Vein endothelial cell (primary cell): ENCODE data around the gene ABCD4. TPM values are rescaled to one million over a fixed set of nuclear protein-coding genes. Genes with fewer than 3 reads are reported as not detected.

ENCODE experiments used
- total RNA-seq: library from RNA; depleted of rRNA; stranded (reverse); fragments of >200 nt; gene quantifications from 2 replicates; pipeline ENCODE4 v1.2.3, GENCODE V29; 2012

Gene ABCD4
- 44.0 and 49.3 TPM in 2 replicates for total RNA-seq

DNA sequence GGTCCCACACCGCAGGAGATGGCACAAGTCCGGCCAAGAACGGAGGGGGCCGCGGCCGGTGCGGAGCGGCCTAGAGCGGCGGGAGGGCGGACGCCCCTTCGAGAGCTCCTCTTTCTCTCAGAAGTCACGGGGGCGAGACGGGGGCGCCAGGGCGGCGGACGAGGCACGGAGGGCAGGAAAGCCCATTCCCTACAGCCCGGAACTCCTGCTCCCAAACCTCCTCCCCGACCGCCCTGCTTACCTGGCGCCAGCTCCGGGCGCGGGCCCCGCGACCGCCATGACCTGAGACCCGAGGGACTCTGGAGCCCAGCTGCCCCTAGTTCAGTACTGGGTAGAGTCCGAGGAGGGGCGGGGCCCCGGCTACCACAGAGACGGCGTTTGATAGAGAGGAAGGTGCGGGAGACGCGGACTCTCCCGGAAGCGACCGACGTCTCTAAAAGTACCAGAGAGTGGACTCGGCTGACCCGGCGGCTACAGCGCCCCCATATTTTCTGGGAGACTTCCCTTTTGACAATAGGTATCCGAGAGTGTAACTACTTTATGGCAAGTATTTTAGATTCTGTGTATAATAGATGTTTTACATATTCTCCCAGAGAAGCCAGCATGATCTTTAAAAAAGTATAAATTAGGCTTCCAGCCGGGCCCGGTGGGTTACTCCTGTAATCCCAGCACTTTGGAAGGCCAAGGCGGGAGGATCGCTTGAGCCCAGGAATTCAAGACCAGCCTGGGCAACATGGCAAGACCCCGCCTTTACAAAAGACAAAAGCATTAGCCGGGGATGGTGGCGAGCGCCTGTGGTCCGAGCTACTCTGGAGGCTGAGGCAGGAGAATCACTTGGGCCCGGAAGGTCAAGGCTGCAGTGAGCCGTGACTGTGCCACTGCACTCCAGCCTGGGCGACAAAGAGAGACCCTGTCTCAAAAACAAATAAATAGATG lies at the start of gene ABCD4:
Gene ABCD4, minus strand, starts transcription at position 301 of the 936 bp plus-strand sequence. Its CDS starts 22 bp downstream, at position 279.

DNA sequence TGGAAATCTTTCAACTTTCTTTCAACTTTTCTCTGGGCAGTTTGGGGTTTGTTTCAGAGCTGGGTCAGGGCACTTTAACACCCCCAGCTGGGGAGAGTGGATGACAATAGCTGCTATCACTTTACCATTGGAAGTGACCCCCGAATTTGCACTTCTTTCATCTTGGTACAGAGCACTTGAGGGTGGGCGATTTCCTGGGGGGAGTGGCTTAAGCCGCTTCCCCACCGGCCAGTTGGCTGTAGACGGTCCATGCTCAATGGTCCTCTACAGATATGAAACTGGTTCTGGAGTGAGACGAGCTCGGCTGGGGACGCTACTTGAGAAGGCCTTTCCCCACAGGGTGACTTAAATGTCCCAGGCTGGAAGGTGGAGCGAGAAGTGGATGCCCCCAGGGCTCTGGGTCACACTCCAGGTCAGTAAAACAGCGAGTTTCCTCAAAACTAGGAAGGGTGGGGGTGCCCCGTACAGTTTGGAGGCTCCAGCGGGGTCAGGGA lies 45.6 kb upstream of the ABCD4 start, which contains the start of gene VRTN:
Gene VRTN, plus strand, starts transcription at position 231 of the 494 bp plus-strand sequence. CDS start 8,313 bp downstream, outside the sequence.

DNA sequence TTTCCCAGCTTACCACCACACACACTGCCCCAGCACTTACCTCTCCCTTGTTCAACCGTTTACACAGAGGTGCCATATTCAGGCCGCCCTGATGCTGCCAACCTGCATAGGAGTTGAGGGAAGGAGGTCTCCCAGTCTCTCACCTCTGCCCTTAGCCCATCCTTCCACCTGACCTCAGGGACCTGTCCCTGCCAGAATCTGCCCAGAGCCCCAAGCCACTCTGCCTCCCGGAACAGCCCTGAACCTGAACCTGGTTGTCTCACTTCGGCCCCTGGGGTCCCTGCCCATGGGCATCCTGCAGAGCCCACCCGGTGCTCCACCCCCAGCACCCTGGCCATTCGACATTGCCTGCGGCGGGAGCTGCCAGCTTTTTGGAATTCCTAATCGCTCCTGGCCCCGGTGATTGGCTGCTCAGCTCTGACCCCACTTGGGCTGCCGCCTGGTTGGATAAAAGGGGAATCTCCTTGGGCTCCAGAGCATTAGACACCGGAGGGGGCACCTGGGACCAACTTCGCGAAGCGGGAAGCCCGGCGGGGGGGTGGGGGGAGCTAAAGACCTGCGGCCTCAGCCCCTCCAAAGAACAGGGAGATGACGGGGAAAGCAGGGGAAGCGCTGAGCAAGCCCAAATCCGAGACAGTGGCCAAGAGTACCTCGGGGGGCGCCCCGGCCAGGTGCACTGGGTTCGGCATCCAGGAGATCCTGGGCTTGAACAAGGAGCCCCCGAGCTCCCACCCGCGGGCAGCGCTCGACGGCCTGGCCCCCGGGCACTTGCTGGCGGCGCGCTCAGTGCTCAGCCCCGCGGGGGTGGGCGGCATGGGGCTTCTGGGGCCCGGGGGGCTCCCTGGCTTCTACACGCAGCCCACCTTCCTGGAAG lies 63.5 kb downstream of the ABCD4 start, which contains the start of gene VSX2:
Gene VSX2, plus strand, starts transcription at position 476 of the 874 bp plus-strand sequence. Its CDS starts 113 bp downstream, at position 589.

Other genes with a start within 250 kb of the ABCD4 start
- 13.9 and 24.5 TPM in 2 replicates for gene ALDH6A1, start 218.5 kb downstream of the ABCD4 start, total RNA-seq
- gene LIN52, start 218.0 kb downstream of the ABCD4 start, total RNA-seq, result 6.1 and 6.9 TPM in 2 replicates
- not detected in 2 replicates for gene VSX2, start 63.5 kb downstream of the ABCD4 start, total RNA-seq
- not detected in 2 replicates for gene VRTN, start 45.5 kb upstream of the ABCD4 start, total RNA-seq
- gene SYNDIG1L, start 123.3 kb upstream of the ABCD4 start, total RNA-seq, result not detected in 2 replicates
- gene NPC2, start 190.4 kb upstream of the ABCD4 start, total RNA-seq, result 207 and 218 TPM in 2 replicates
- 12.6 and 16.3 TPM in 2 replicates for gene ISCA2, start 190.8 kb upstream of the ABCD4 start, total RNA-seq